Karpas-422 (cell line): ENCODE data around the gene ATXN7L3. TPM values are rescaled to one million over a fixed set of nuclear protein-coding genes. Genes with fewer than 3 reads are reported as not detected.

ENCODE experiments used
- DNase-seq: peaks from one replicate; pipeline ENCODE4 v3.0.0-alpha.2; 2015
- H2AFZ ChIP-seq: fragments of 200-600 bp; sonication (generic); 2 replicates; pipeline ENCODE4 v1.6.1; 2014; ENCODE audit warnings: antibody characterized with exemption, low read length, mixed read lengths
- H3K27ac ChIP-seq: fragments of 200-600 bp; sonication (generic); 2 replicates; pipeline ENCODE4 v1.5.1; 2014; ENCODE audit warnings: mild to moderate bottlenecking, low read length, moderate library complexity
- H3K27me3 ChIP-seq: fragments of 200-600 bp; sonication (generic); 2 replicates; pipeline ENCODE4 v1.6.1; 2014; ENCODE audit warnings: low read length, mixed read lengths
- H3K36me3 ChIP-seq: fragments of 200-600 bp; sonication (generic); 2 replicates; pipeline ENCODE4 v1.6.1; 2014; ENCODE audit warnings: low read length, mixed read lengths; ENCODE audit not compliant: insufficient read depth
- H3K4me1 ChIP-seq: fragments of 200-600 bp; sonication (generic); 2 replicates; pipeline ENCODE4 v1.6.1; 2014; ENCODE audit warnings: mild to moderate bottlenecking, low read length, mixed read lengths
- H3K4me2 ChIP-seq: fragments of 200-600 bp; sonication (generic); 2 replicates; pipeline ENCODE4 v1.6.1; 2014; ENCODE audit warnings: low read length, low read depth, mild to moderate bottlenecking; ENCODE audit not compliant: poor library complexity, severe bottlenecking
- H3K4me3 ChIP-seq: fragments of 200-600 bp; sonication (generic); 2 replicates; pipeline ENCODE4 v1.5.1; 2014; ENCODE audit warnings: mild to moderate bottlenecking, antibody characterized with exemption, low read length, mixed read lengths
- H3K79me2 ChIP-seq: fragments of 200-600 bp; sonication (generic); 2 replicates; pipeline ENCODE4 v1.6.1; 2014; ENCODE audit warnings: mild to moderate bottlenecking, low read length, mixed read lengths
- H3K9ac ChIP-seq: fragments of 200-600 bp; sonication (generic); 2 replicates; pipeline ENCODE4 v1.6.0; 2014; ENCODE audit warnings: low read length
- H3K9me2 ChIP-seq: fragments of 200-600 bp; sonication (generic), shearing (Covaris generic); replicated peaks from 2 replicates; pipeline ENCODE4 v1.6.0; 2014; ENCODE audit warnings: mild to moderate bottlenecking, low read length, moderate library complexity; ENCODE audit not compliant: insufficient read depth
- H3K9me3 ChIP-seq: fragments of 300-700, 200-600 bp; sonication (generic); 2 replicates; pipeline ENCODE4 v1.6.1; 2014; ENCODE audit warnings: low read length, mixed read lengths
- H4K20me1 ChIP-seq: fragments of 200-600 bp; sonication (generic); 2 replicates; pipeline ENCODE4 v1.6.1; 2014; ENCODE audit warnings: mild to moderate bottlenecking, antibody characterized with exemption, low read length, low read depth; ENCODE audit not compliant: insufficient read depth
- total RNA-seq: library from RNA; depleted of rRNA; stranded (reverse); fragments of >200 nt; shearing (Covaris generic); gene quantifications from 2 replicates; pipeline ENCODE4 v1.2.3, GENCODE V29; 2014; ENCODE audit warnings: low replicate concordance

Gene ATXN7L3
- total RNA-seq, 1 experiment from 2014 or later: 29.0 TPM

GRCh38 chr17:44191369-44191768 is 8.3 kb downstream of the ATXN7L3 start:
- Histone ChIP-seq H3K36me3 (no peaks in the 10 kb centered on the region), H3K27me3 (no peaks in the 10 kb centered on the region), H4K20me1 (no peaks in the 10 kb centered on the region), H3K9ac (no peak overlapping the region), H3K9me2 (no peaks in the 10 kb centered on the region), H3K79me2 (peaks cover 14% of the 10 kb centered on the region), H3K9me3 (no peaks in the 10 kb centered on the region), H3K4me2 (no peak overlapping the region), H3K4me3 (no peak overlapping the region), H3K27ac (no peak overlapping the region), H3K4me1 (peaks cover 10% of the 10 kb centered on the region), H2AFZ (no peak overlapping the region)
- DNase-seq: no peak

GRCh38 chr17:44190481-44190880 is 9.2 kb downstream of the ATXN7L3 start:
- DNase-seq: no peak
- H3K79me2 ChIP-seq: peaks cover 23% of the 10 kb centered on the region
- H4K20me1 ChIP-seq: no peaks in the 10 kb centered on the region
- H3K4me2 ChIP-seq: no peak overlapping the region
- no peaks in the 10 kb centered on the region for H3K9me2 ChIP-seq
- no peak overlapping the region for H2AFZ ChIP-seq
- no peaks in the 10 kb centered on the region for H3K9me3 ChIP-seq
- H3K4me3 ChIP-seq: no peak overlapping the region
- H3K27me3 ChIP-seq: no peaks in the 10 kb centered on the region
- H3K27ac ChIP-seq: no peak overlapping the region
- H3K9ac ChIP-seq: no peak overlapping the region
- no peaks in the 10 kb centered on the region for H3K36me3 ChIP-seq
- peaks cover 12% of the 10 kb centered on the region for H3K4me1 ChIP-seq

GRCh38 chr17:44188576-44189403 is 10.9 kb downstream of the ATXN7L3 start:
- H3K79me2 ChIP-seq: peaks cover 40% of the 10 kb centered on the region
- H3K9me2 ChIP-seq: no peaks in the 10 kb centered on the region
- peak overlapping the region; percentile 84 for H3K9ac ChIP-seq
- H3K36me3 ChIP-seq: no peaks in the 10 kb centered on the region
- peaks cover 23% of the 10 kb centered on the region for H3K4me1 ChIP-seq
- H3K9me3 ChIP-seq: no peaks in the 10 kb centered on the region
- H3K4me2 ChIP-seq: peak overlapping the region; percentile 77
- no peak overlapping the region for H3K27ac ChIP-seq
- H4K20me1 ChIP-seq: no peaks in the 10 kb centered on the region
- DNase-seq: no peak
- H3K4me3 ChIP-seq: peak overlapping the region; percentile 99; the same call in 1 of the 2 replicates
- no peaks in the 10 kb centered on the region for H3K27me3 ChIP-seq
- H2AFZ ChIP-seq: no peak overlapping the region

- Histone ChIP-seq H3K36me3 (0 out of 2 replicates have a peak, but pooled peaks cover under 1% of the 10 kb centered on the region), H2AFZ (no peak overlapping the region; the same call in 1 of the 2 replicates), H3K27ac (peak overlapping the region; percentile 54), H3K9me2 (no peaks in the 10 kb centered on the region), H3K4me1 (peaks cover 23% of the 10 kb centered on the region), H3K9me3 (no peaks in the 10 kb centered on the region), H3K79me2 (peaks cover 55% of the 10 kb centered on the region), H3K27me3 (no peaks in the 10 kb centered on the region), H3K9ac (peak overlapping the region; percentile 84), H4K20me1 (no peaks in the 10 kb centered on the region), H3K4me2 (peak overlapping the region; percentile 77), H3K4me3 (peak overlapping the region; percentile 99)
- peak; percentile 62 for DNase-seq
Measured at GRCh38 chr17:44187131-44187899, 12.4 kb downstream of the ATXN7L3 start.

GRCh38 chr17:44186307-44187130 is 13.2 kb downstream of the ATXN7L3 start, which contains the start of gene TMUB2:
Gene TMUB2, plus strand, starts transcription at chr17:44186972. Its CDS starts 737 bp downstream, at chr17:44187709.
- DNase-seq: peak; percentile 100
- peaks cover 23% of the 10 kb centered on the region for H3K4me1 ChIP-seq
- no peaks in the 10 kb centered on the region for H4K20me1 ChIP-seq
- H3K9me3 ChIP-seq: no peaks in the 10 kb centered on the region
- no peaks in the 10 kb centered on the region for H3K27me3 ChIP-seq
- peak within 1 kb of the TSS; percentile 99 for H3K4me3 ChIP-seq
- no peaks in the 10 kb centered on the region for H3K9me2 ChIP-seq
- peaks cover 61% of the 10 kb centered on the region for H3K79me2 ChIP-seq
- H3K27ac ChIP-seq: peak within 1 kb of the TSS; percentile 75
- H2AFZ ChIP-seq: peak within 1 kb of the TSS; percentile 92; the same call in 1 of the 2 replicates
- 0 out of 2 replicates have a peak, but pooled peaks cover 8% of the 10 kb centered on the region for H3K36me3 ChIP-seq
- H3K4me2 ChIP-seq: peak within 1 kb of the TSS; percentile 87
- H3K9ac ChIP-seq: peak within 1 kb of the TSS; percentile 95

GRCh38 chr17:44184212-44184810 is 15.4 kb downstream of the ATXN7L3 start:
- Histone ChIP-seq H3K79me2 (peaks cover 61% of the 10 kb centered on the region), H3K4me1 (peaks cover 23% of the 10 kb centered on the region), H2AFZ (no peak overlapping the region), H3K27ac (no peak overlapping the region), H3K9me3 (no peaks in the 10 kb centered on the region), H3K27me3 (no peaks in the 10 kb centered on the region), H3K4me3 (0 out of 2 replicates have a peak overlapping the region, but pooled peaks have one; percentile 99), H3K4me2 (peak overlapping the region; percentile 87), H3K36me3 (0 out of 2 replicates have a peak, but pooled peaks cover 8% of the 10 kb centered on the region), H4K20me1 (no peaks in the 10 kb centered on the region), H3K9me2 (no peaks in the 10 kb centered on the region), H3K9ac (no peak overlapping the region)
- DNase-seq: no peak

- DNase-seq: no peak
- Histone ChIP-seq H3K27ac (no peak overlapping the region), H3K9me3 (no peaks in the 10 kb centered on the region), H3K4me2 (no peak overlapping the region), H3K27me3 (no peaks in the 10 kb centered on the region), H3K36me3 (0 out of 2 replicates have a peak, but pooled peaks cover 8% of the 10 kb centered on the region), H2AFZ (no peak overlapping the region), H3K9ac (no peak overlapping the region), H3K79me2 (peaks cover 57% of the 10 kb centered on the region), H3K4me1 (peaks cover 19% of the 10 kb centered on the region), H3K9me2 (no peaks in the 10 kb centered on the region), H4K20me1 (no peaks in the 10 kb centered on the region), H3K4me3 (no peak overlapping the region)
Measured at GRCh38 chr17:44183024-44183423, 16.7 kb downstream of the ATXN7L3 start.
